Mesothelial cell of epicardium (in vitro differentiated cells): ENCODE measurements around the gene FGFR4. TPM values are rescaled to one million over a fixed set of nuclear protein-coding genes. Genes with fewer than 3 reads are reported as not detected.

ENCODE experiments used
- DNase-seq, 2 experiments: peaks; one replicate each; pipeline ENCODE4 v3.0.0; 2021; ENCODE audit warnings: low spot score in 2 of 2; ENCODE audit not compliant: unreplicated experiment in 2 of 2
- H3K27ac Mint-ChIP-seq: 2 replicates; pipeline ENCODE4 v1.8.0; 2021; ENCODE audit warnings: mixed read lengths
- H3K27me3 Mint-ChIP-seq: 2 replicates; pipeline ENCODE4 v1.8.0; 2021; ENCODE audit warnings: low read depth, mixed read lengths
- H3K36me3 Mint-ChIP-seq: 2 replicates; pipeline ENCODE4 v1.8.0; 2021; ENCODE audit warnings: mixed read lengths
- H3K4me1 Mint-ChIP-seq: 2 replicates; pipeline ENCODE4 v1.8.0; 2021; ENCODE audit warnings: mixed read lengths
- H3K4me3 Mint-ChIP-seq: 2 replicates; pipeline ENCODE4 v1.8.0; 2021; ENCODE audit warnings: mild to moderate bottlenecking, moderate library complexity, mixed read lengths
- H3K9me3 Mint-ChIP-seq: 2 replicates; pipeline ENCODE4 v1.8.0; 2021; ENCODE audit warnings: mixed read lengths
- total RNA-seq: library from RNA; stranded (reverse); gene quantifications from 3 replicates; pipeline ENCODE4 v1.2.1, GENCODE V29; 2021
- TF ChIP-seq, protein P1 (sequence below): fragments of 200-600 bp; sonication (generic); IDR thresholded peaks from one replicate; pipeline ENCODE4 v1.5.0; 2021; ENCODE audit warnings: antibody characterized with exemption; ENCODE audit not compliant: unreplicated experiment

The FGFR4 gene
- total RNA-seq, 1 donor from 2014 or later = 5.9 TPM

DNA sequence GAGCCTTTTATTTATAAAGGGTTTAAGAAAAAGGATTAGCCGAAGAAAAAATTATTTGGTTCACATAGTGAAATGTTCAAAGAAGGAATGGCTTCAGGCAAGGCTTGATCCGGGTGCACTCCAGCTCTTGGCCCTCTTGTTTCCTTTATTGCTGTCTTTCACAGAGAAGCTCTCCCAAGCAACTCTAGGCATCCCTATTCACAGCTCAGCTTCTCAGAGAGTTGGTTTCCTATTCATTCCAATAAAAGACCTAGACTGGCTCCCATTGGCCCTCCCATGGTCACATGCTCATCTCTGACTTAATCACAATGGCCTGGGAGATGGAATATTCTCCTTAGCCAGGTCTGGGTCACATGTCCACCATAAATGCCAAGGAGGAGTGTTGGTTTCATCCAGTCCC lies 9.4 kb upstream of the FGFR4 start:
- H3K27me3 Mint-ChIP-seq = no peaks in the 10 kb centered on the region
- no peak overlapping the region for H3K27ac Mint-ChIP-seq
- TF ChIP-seq, protein P1, sequence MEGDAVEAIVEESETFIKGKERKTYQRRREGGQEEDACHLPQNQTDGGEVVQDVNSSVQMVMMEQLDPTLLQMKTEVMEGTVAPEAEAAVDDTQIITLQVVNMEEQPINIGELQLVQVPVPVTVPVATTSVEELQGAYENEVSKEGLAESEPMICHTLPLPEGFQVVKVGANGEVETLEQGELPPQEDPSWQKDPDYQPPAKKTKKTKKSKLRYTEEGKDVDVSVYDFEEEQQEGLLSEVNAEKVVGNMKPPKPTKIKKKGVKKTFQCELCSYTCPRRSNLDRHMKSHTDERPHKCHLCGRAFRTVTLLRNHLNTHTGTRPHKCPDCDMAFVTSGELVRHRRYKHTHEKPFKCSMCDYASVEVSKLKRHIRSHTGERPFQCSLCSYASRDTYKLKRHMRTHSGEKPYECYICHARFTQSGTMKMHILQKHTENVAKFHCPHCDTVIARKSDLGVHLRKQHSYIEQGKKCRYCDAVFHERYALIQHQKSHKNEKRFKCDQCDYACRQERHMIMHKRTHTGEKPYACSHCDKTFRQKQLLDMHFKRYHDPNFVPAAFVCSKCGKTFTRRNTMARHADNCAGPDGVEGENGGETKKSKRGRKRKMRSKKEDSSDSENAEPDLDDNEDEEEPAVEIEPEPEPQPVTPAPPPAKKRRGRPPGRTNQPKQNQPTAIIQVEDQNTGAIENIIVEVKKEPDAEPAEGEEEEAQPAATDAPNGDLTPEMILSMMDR = no peak
- no peaks in the 10 kb centered on the region for H3K9me3 Mint-ChIP-seq
- H3K4me1 Mint-ChIP-seq = no peaks in the 10 kb centered on the region
- no peak for DNase-seq
- H3K36me3 Mint-ChIP-seq = peaks cover 2% of the 10 kb centered on the region
- H3K4me3 Mint-ChIP-seq = no peak overlapping the region

DNA sequence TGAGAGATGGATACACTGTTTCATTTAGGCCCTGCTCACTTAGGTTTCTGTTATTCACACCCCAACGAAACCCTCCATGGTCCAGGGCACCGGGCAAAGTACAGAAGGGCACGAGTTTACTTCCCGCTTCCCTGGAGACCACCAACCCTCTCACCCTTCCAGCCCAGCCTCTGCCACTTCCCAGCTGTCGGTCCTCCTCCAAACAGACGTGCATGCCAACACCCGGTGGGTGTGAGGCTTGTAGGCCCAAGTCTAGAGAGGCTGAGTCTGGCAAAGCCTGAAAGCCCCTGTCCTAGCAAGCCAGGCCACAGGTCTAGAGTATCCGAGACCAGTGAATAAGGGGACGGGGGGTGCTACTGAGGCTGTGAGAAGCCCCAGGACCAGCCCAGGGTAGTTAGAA lies 7.1 kb upstream of the FGFR4 start:
- Mint-ChIP-seq H3K36me3 (no peaks in the 10 kb centered on the region), H3K9me3 (no peaks in the 10 kb centered on the region), H3K27ac (no peak overlapping the region), H3K4me1 (no peaks in the 10 kb centered on the region), H3K4me3 (no peak overlapping the region), H3K27me3 (peaks cover 9% of the 10 kb centered on the region)
- DNase-seq = no peak
- TF ChIP-seq, protein P1 = no peak

DNA sequence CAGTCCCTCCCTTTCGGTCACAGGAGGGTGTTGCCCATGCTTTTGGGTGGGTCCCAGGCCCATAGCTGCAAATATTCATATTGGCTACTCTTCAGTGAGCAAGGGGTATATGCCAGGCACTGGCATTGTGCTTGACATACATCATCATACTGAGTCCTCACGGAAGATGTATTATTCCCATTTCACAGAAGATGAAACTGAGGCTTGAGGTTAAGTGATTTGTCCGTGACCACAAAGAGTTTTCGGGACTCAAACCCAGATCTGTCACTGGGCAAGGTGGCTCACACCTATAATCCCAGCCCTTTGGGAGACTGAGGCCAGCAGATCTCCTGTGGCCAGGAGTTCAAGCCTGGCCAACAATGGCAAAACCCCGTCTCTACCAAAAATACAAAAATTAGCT lies 6.5 kb upstream of the FGFR4 start:
- TF ChIP-seq, protein P1 = no peak
- H3K4me3 Mint-ChIP-seq = no peak overlapping the region
- no peaks in the 10 kb centered on the region for H3K4me1 Mint-ChIP-seq
- no peak overlapping the region for H3K27ac Mint-ChIP-seq
- H3K27me3 Mint-ChIP-seq = peaks cover 11% of the 10 kb centered on the region
- no peak for DNase-seq
- no peaks in the 10 kb centered on the region for H3K9me3 Mint-ChIP-seq
- no peaks in the 10 kb centered on the region for H3K36me3 Mint-ChIP-seq

DNA sequence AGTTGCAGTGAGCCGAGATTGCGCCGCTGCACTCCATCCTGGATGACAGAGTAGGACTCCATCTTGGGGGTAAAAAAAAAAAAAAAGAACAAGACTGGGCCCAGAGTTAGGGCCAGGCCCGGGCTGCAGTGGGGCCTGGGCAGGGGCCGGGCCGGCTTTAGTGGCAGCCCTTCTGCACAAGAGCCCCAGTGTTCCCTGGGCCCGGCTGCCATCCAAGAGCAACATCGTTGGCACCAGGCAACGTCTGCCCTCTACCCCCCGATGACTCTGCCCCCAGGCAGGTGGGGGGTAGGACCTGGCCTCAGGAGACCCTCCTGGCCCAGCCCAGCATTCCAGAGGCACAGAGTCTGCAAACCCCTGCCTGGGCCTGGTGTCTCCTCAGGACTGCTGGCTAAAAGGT lies 4.9 kb upstream of the FGFR4 start:
- DNase-seq = no peak
- Mint-ChIP-seq H3K36me3 (no peaks in the 10 kb centered on the region), H3K4me3 (no peak overlapping the region), H3K27ac (no peak overlapping the region), H3K4me1 (peaks cover 4% of the 10 kb centered on the region), H3K9me3 (no peaks in the 10 kb centered on the region), H3K27me3 (peaks cover 16% of the 10 kb centered on the region)
- TF ChIP-seq, protein P1 = no peak

DNA sequence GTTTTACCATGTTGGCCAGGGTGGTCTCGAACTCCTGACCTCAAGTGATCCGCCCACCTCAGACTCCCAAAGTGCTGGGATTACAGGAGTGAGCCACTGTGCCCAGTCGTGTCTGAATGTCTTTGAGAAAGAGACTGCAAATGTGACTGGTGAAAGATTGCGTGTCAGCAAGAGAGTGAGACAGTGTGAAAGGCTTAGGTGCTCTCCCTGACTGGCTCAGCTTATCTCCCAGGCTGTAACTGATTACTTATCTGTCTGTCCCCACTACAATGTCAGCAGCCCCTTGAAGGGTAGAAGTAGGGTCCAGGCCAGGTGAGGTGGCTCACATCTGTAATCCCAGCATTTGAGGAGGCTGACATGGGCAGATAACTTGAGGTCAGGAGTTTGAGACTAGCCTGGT lies 3.4 kb upstream of the FGFR4 start:
- Mint-ChIP-seq H3K4me3 (no peak overlapping the region), H3K9me3 (no peaks in the 10 kb centered on the region), H3K36me3 (no peaks in the 10 kb centered on the region), H3K4me1 (peaks cover 6% of the 10 kb centered on the region), H3K27me3 (peaks cover 24% of the 10 kb centered on the region), H3K27ac (no peak overlapping the region)
- TF ChIP-seq, protein P1 = no peak
- no peak for DNase-seq

DNA sequence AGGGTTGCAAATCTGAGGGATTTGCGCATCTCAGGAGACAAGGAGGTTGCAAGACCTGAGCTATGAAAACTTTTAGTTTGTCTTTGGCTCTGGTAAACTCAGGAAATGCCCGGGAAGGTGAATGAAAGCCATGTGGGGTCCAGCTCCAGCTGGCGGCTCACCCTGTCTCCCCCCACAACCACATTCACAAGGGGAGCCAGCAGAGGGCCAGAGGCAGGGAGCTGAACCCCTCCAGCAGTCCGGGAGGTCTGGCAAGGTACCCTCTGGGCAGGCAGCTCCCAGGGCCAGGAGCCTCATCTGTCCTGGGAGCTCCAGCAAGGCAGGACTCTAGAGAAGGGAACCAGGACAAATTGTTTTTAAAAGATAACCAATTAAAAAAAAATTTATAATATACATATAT lies 2.5 kb upstream of the FGFR4 start:
- no peaks in the 10 kb centered on the region for H3K36me3 Mint-ChIP-seq
- no peak for DNase-seq
- TF ChIP-seq, protein P1 = no peak
- no peak overlapping the region for H3K4me3 Mint-ChIP-seq
- H3K4me1 Mint-ChIP-seq = peaks cover 6% of the 10 kb centered on the region
- peaks cover 31% of the 10 kb centered on the region for H3K27me3 Mint-ChIP-seq
- no peak overlapping the region for H3K27ac Mint-ChIP-seq
- H3K9me3 Mint-ChIP-seq = no peaks in the 10 kb centered on the region
